Esophagus muscularis mucosa (tissue), 4 donors: ENCODE data around the gene R3HDM4.

Experiments used
- EP300 ChIP-seq: sonication (generic); formaldehyde crosslinking; IDR thresholded peaks from one replicate; pipeline ENCODE4 v1.6.1; 2017; ENCODE audit warnings: antibody characterized with exemption
- POLR2A ChIP-seq: fragments of 450-650 bp; IDR thresholded peaks from one replicate; pipeline ENCODE4 v1.6.1; 2017; ENCODE audit warnings: antibody characterized with exemption, moderate library complexity, mild to moderate bottlenecking, low read depth
- POLR2AphosphoS5 ChIP-seq, 2 donors: sonication (generic); formaldehyde crosslinking; IDR thresholded peaks; one replicate each; pipeline ENCODE4 v1.6.1; 2017; ENCODE audit warnings: antibody characterized with exemption in 2 of 2
- TF ChIP-seq, protein P1 (sequence below), 3 experiments: fragments of 200-600 bp in 2 of 3; fragments of 450-650 bp in 1 of 3; sonication (generic) in 2 of 3; IDR thresholded peaks; one replicate each; pipeline ENCODE4 v1.5.1; 2017 to 2019; ENCODE audit warnings: antibody characterized with exemption in 3 of 3, mild to moderate bottlenecking in 2 of 3, moderate library complexity in 1 of 3

DNA sequence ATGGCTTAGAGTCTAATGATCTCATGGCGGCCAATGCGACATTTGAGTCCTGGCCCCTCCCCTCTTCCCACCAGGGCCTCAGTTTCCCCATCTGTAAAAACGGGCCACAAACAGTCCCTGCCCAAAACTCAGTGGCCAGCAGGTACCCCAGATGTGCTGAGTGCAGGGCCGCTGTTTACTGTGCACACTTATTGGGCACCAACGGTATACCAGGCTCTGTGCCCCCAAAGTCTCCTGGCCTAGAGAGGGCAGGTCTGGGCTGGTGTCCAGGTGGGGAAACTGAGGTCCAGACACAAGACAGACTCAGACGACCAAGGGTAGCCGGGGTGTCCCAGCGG lies 47.6 kb upstream of the R3HDM4 start:
- TF ChIP-seq POLR2A, result no peak
- TF ChIP-seq, protein P1, sequence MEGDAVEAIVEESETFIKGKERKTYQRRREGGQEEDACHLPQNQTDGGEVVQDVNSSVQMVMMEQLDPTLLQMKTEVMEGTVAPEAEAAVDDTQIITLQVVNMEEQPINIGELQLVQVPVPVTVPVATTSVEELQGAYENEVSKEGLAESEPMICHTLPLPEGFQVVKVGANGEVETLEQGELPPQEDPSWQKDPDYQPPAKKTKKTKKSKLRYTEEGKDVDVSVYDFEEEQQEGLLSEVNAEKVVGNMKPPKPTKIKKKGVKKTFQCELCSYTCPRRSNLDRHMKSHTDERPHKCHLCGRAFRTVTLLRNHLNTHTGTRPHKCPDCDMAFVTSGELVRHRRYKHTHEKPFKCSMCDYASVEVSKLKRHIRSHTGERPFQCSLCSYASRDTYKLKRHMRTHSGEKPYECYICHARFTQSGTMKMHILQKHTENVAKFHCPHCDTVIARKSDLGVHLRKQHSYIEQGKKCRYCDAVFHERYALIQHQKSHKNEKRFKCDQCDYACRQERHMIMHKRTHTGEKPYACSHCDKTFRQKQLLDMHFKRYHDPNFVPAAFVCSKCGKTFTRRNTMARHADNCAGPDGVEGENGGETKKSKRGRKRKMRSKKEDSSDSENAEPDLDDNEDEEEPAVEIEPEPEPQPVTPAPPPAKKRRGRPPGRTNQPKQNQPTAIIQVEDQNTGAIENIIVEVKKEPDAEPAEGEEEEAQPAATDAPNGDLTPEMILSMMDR (IDR thresholded peaks at IDR 0.05), result no peak
- TF ChIP-seq POLR2AphosphoS5 (IDR thresholded peaks at IDR 0.05), result no peak
- TF ChIP-seq EP300, result no peak
